NT2/D1 (cell line): ENCODE data around the gene C1orf226.

ENCODE experiments used
- DNase-seq: peaks from one replicate; pipeline ENCODE4 v3.0.0-alpha.2; 2011; ENCODE audit warnings: low read depth, low spot score
- H3K27me3 ChIP-seq: 2 replicates; pipeline ENCODE4 v1.6.0; 2011; ENCODE audit warnings: mild to moderate bottlenecking; ENCODE audit not compliant: insufficient read length, insufficient read depth
- H3K36me3 ChIP-seq: 2 replicates; pipeline ENCODE4 v1.6.1; 2011; ENCODE audit warnings: mild to moderate bottlenecking, low read length, mixed read lengths; ENCODE audit not compliant: insufficient read depth, insufficient read length
- H3K4me1 ChIP-seq: 2 replicates; pipeline ENCODE4 v1.5.1; 2011; ENCODE audit not compliant: insufficient read depth, insufficient read length
- H3K4me3 ChIP-seq: 2 replicates; pipeline ENCODE4 v1.5.1; 2011; ENCODE audit warnings: low read depth; ENCODE audit not compliant: insufficient read length
- H3K9ac ChIP-seq: 2 replicates; pipeline ENCODE4 v1.6.0; 2011; ENCODE audit warnings: low read depth; ENCODE audit not compliant: insufficient read length
- H3K9me3 ChIP-seq: 2 replicates; pipeline ENCODE4 v1.5.1; 2011; ENCODE audit warnings: mild to moderate bottlenecking, low read length; ENCODE audit not compliant: insufficient read depth
- SUZ12 ChIP-seq: IDR thresholded peaks from 2 replicates; pipeline ENCODE4 v1.6.1; 2011; ENCODE audit not compliant: insufficient read length, insufficient read depth; ENCODE audit errors: extremely low read depth
- YY1 ChIP-seq: IDR thresholded peaks from 2 replicates; pipeline ENCODE4 v1.6.1; 2011; ENCODE audit not compliant: insufficient read length, insufficient read depth
- ZNF274 ChIP-seq: IDR thresholded peaks from 2 replicates; pipeline ENCODE4 v1.6.1; 2011; ENCODE audit warnings: mild to moderate bottlenecking, low read depth, low read length

C1orf226 gene

GRCh38 chr1:162397943-162398560 lies 16.5 kb downstream of the C1orf226 start:
- Histone ChIP-seq H3K27me3 (no peaks in the 10 kb centered on the region), H3K9ac (no peak overlapping the region), H3K4me1 (peaks cover 2% of the 10 kb centered on the region), H3K9me3 (no peaks in the 10 kb centered on the region), H3K4me3 (no peak overlapping the region), H3K36me3 (no peaks in the 10 kb centered on the region)
- TF ChIP-seq YY1 (no peak), SUZ12 (no peak), ZNF274 (no peak)
- DNase-seq = no peak

GRCh38 chr1:162398999-162399580 lies 17.6 kb downstream of the C1orf226 start:
- no peak overlapping the region for H3K4me3 ChIP-seq
- TF ChIP-seq YY1 (no peak), SUZ12 (no peak), ZNF274 (no peak)
- no peak for DNase-seq
- H3K36me3 ChIP-seq = no peaks in the 10 kb centered on the region
- H3K9ac ChIP-seq = no peak overlapping the region
- no peaks in the 10 kb centered on the region for H3K9me3 ChIP-seq
- H3K4me1 ChIP-seq = peaks cover 2% of the 10 kb centered on the region
- no peaks in the 10 kb centered on the region for H3K27me3 ChIP-seq

GRCh38 chr1:162400790-162401355 lies 19.3 kb downstream of the C1orf226 start:
- H3K4me3 ChIP-seq = no peak overlapping the region
- H3K9me3 ChIP-seq = no peaks in the 10 kb centered on the region
- H3K27me3 ChIP-seq = no peaks in the 10 kb centered on the region
- H3K36me3 ChIP-seq = no peaks in the 10 kb centered on the region
- DNase-seq = no peak
- no peak for TF ChIP-seq SUZ12
- no peak for TF ChIP-seq YY1
- TF ChIP-seq ZNF274 = no peak
- peaks cover 2% of the 10 kb centered on the region for H3K4me1 ChIP-seq
- no peak overlapping the region for H3K9ac ChIP-seq

GRCh38 chr1:162404550-162405160 lies 23.1 kb downstream of the C1orf226 start:
- no peak for TF ChIP-seq SUZ12
- TF ChIP-seq YY1 = no peak
- no peak for TF ChIP-seq ZNF274
- no peaks in the 10 kb centered on the region for H3K9me3 ChIP-seq
- H3K4me3 ChIP-seq = no peak overlapping the region
- H3K9ac ChIP-seq = no peak overlapping the region
- no peaks in the 10 kb centered on the region for H3K27me3 ChIP-seq
- DNase-seq = no peak
- peaks cover 2% of the 10 kb centered on the region for H3K4me1 ChIP-seq
- H3K36me3 ChIP-seq = no peaks in the 10 kb centered on the region

GRCh38 chr1:162405800-162406199 lies 24.3 kb downstream of the C1orf226 start:
- H3K9me3 ChIP-seq = no peaks in the 10 kb centered on the region
- no peak for DNase-seq
- peaks cover 2% of the 10 kb centered on the region for H3K4me1 ChIP-seq
- TF ChIP-seq SUZ12 (no peak), YY1 (no peak)
- no peaks in the 10 kb centered on the region for H3K27me3 ChIP-seq
- no peak overlapping the region for H3K4me3 ChIP-seq
- H3K9ac ChIP-seq = no peak overlapping the region
- H3K36me3 ChIP-seq = no peaks in the 10 kb centered on the region

GRCh38 chr1:162406811-162407210 lies 25.3 kb downstream of the C1orf226 start:
- no peak for DNase-seq
- Histone ChIP-seq H3K36me3 (no peaks in the 10 kb centered on the region), H3K9me3 (no peaks in the 10 kb centered on the region), H3K4me1 (peaks cover 2% of the 10 kb centered on the region), H3K4me3 (no peak overlapping the region), H3K27me3 (no peaks in the 10 kb centered on the region), H3K9ac (no peak overlapping the region)
- TF ChIP-seq ZNF274 = no peak
- no peak for TF ChIP-seq SUZ12
- no peak for TF ChIP-seq YY1

GRCh38 chr1:162407539-162407938 lies 26.0 kb downstream of the C1orf226 start:
- no peaks in the 10 kb centered on the region for H3K36me3 ChIP-seq
- peaks cover under 1% of the 10 kb centered on the region for H3K4me1 ChIP-seq
- no peak for TF ChIP-seq ZNF274
- no peak for TF ChIP-seq SUZ12
- no peak for TF ChIP-seq YY1
- H3K9ac ChIP-seq = no peak overlapping the region
- no peak for DNase-seq
- no peaks in the 10 kb centered on the region for H3K9me3 ChIP-seq
- no peaks in the 10 kb centered on the region for H3K27me3 ChIP-seq
- no peak overlapping the region for H3K4me3 ChIP-seq
